ENCODE measurements around the gene DNAJC18.

Gene DNAJC18

GRCh38 chr5:139384591-139385051 is 54.7 kb downstream of the DNAJC18 start:
- Histone ChIP-seq H3K36me3 (ENCODE audit: control insufficient read depth in 2 of 2, insufficient read depth in 1 of 2, low read length in 2 of 2) (no peaks in the 10 kb centered on the region), H3K4me1 (ENCODE audit: control insufficient read depth, insufficient read depth, low read length) (no peaks in the 10 kb centered on the region), H3K27ac (ENCODE audit: extremely low read depth, low read depth, low read length) (no peak overlapping the region), H3K4me3 (ENCODE audit: low read depth, low read length) (no peak overlapping the region), H3K9me3 (ENCODE audit: control insufficient read depth, insufficient read depth, low read depth, low read length) (no peaks in the 10 kb centered on the region)
- ChIA-PET POLR2A (no interaction called here), CTCF (interaction anchor here (0.5 kb wide), 1 partner anchor 80 kb away, joined by 3 read pairs; no protein-coding TSS in a partner anchor)
- TF ChIP-seq ZIC2 (tag by site-specific recombination; IDR thresholded peaks at IDR 0.05), result peak; percentile 23; the same call in 1 of the 2 replicates
- no peak for TF ChIP-seq ZNF660 (tag by site-specific recombination; IDR thresholded peaks at IDR 0.05)
- TF ChIP-seq GLIS1 (tag by site-specific recombination; IDR thresholded peaks at IDR 0.05), result peak; percentile 28; the same call in 1 of the 2 replicates

GRCh38 chr5:139383993-139384590 is 55.2 kb downstream of the DNAJC18 start:
- H3K9me3 ChIP-seq (ENCODE audit: control insufficient read depth, insufficient read depth, low read depth, low read length), result no peaks in the 10 kb centered on the region
- TF ChIP-seq ZNF214 (tag by site-specific recombination; IDR thresholded peaks at IDR 0.05; ENCODE audit: borderline replicate concordance) (no peak), ZBTB20 (tag by site-specific recombination; IDR thresholded peaks at IDR 0.05) (no peak), ZNF394 (tag by site-specific recombination; IDR thresholded peaks at IDR 0.05; ENCODE audit: borderline replicate concordance) (no peak), ZFP69B (tag by site-specific recombination; IDR thresholded peaks at IDR 0.05) (no peak), HIC1 (tag by site-specific recombination; IDR thresholded peaks at IDR 0.05) (no peak), KLF10 (tag by site-specific recombination; IDR thresholded peaks at IDR 0.05) (no peak)
- CTCF ChIA-PET, result interaction anchor here (0.5 kb wide), 1 partner anchor 79 kb away, joined by 3 read pairs; no protein-coding TSS in a partner anchor
- no peak overlapping the region for H3K4me3 ChIP-seq (ENCODE audit: low read depth, low read length)
- POLR2A ChIA-PET, result no interaction called here
- no peak overlapping the region for H3K27ac ChIP-seq (ENCODE audit: extremely low read depth, low read depth, low read length)
- no peaks in the 10 kb centered on the region for H3K4me1 ChIP-seq (ENCODE audit: control insufficient read depth, insufficient read depth, low read length)
- no peaks in the 10 kb centered on the region for H3K36me3 ChIP-seq (ENCODE audit: control insufficient read depth in 2 of 2, insufficient read depth in 1 of 2, low read length in 2 of 2)

- no peaks in the 10 kb centered on the region for H3K9me3 ChIP-seq (ENCODE audit: control insufficient read depth, insufficient read depth, low read depth, low read length)
- ChIA-PET POLR2A (no interaction called here), CTCF (no interaction called here)
- H3K27ac ChIP-seq (ENCODE audit: extremely low read depth, low read depth, low read length), result no peak within 1 kb of the TSS
- no peak within 1 kb of the TSS for H3K4me3 ChIP-seq (ENCODE audit: low read depth, low read length)
- no peaks in the 10 kb centered on the region for H3K4me1 ChIP-seq (ENCODE audit: control insufficient read depth, insufficient read depth, low read length)
- H3K36me3 ChIP-seq (ENCODE audit: control insufficient read depth in 2 of 2, insufficient read depth in 1 of 2, low read length in 2 of 2), result no peaks in the 10 kb centered on the region
- TF ChIP-seq FEZF1 (tag by site-specific recombination; IDR thresholded peaks at IDR 0.05) (no peak), ZNF311 (tag by site-specific recombination; IDR thresholded peaks at IDR 0.05; ENCODE audit: borderline replicate concordance) (no peak), ZBTB17 (tag by site-specific recombination; IDR thresholded peaks at IDR 0.05) (0 out of 2 replicates have a peak, but pooled peaks have one; percentile 32), REST (tag by site-specific recombination; IDR thresholded peaks at IDR 0.05) (no peak), ZFP69B (tag by site-specific recombination; IDR thresholded peaks at IDR 0.05) (no peak), ZNF362 (tag by site-specific recombination; IDR thresholded peaks at IDR 0.05) (no peak), ZNF600 (tag by site-specific recombination; IDR thresholded peaks at IDR 0.05) (no peak), ZNF394 (tag by site-specific recombination; IDR thresholded peaks at IDR 0.05; ENCODE audit: borderline replicate concordance) (no peak), SCRT2 (tag by site-specific recombination; IDR thresholded peaks at IDR 0.05) (no peak), ZNF16 (tag by site-specific recombination; IDR thresholded peaks at IDR 0.05; ENCODE audit: low read depth) (no peak), ZBTB10 (tag by site-specific recombination; IDR thresholded peaks at IDR 0.05) (no peak), ZNF174 (tag by site-specific recombination; IDR thresholded peaks at IDR 0.05) (0 out of 2 replicates have a peak, but pooled peaks have one; percentile 75), KLF16 (tag by site-specific recombination; IDR thresholded peaks at IDR 0.05) (no peak)
Observed at GRCh38 chr5:139383275-139383992, 55.9 kb downstream of the DNAJC18 start, which contains the start of gene SLC23A1. TSS of gene SLC23A1 (minus strand) at chr5:139383297. CDS start at chr5:139383253, 44 bp downstream.

Measured in HEK293 (cell line).